Measurements from ENCODE around the gene B3GLCT.

B3GLCT gene

DNA sequence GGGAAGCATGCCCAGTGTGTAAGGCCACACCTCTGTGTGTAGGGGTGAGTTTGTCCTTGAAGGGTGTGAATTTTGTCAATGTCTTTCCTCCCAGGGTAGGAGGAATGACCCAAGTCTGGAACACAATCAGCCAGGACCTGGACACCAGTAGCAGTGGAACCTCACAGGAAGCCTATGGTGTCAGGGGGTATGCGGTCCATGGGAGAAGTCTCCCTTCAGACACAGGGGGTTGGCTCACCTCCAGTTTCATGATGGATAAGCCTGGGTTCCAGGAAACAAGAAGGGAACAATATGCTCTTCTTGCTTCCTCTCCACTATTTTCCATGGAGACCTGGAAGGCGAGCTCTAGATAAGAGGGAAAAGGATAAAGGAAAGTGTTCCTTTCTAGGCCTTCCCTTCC is 23.9 kb downstream of the B3GLCT start:
- no peak for DNase-seq (ENCODE audit: low spot score)

DNA sequence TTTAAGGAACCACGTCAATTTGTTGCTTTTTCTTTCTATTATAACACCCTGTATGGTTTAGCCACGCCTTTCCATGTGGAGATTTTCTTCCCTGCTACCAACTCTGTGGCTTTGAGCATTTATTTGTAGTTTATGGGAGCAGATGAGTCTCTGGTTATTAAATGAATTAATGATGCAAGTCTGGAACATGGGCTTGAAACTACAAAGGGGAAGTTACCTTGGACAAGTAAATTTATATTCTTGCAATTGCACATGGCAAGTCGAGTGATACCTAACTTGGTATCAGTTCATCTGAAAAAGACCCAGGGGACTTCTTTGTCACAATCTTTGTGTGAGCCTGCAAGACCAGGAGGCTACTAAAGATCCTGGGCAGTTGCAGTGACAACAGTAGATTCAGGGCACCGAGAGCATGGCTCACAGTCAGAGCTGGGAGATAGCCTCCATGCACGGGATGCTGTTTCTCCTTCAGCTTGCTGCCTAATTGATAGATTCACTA is 24.4 kb downstream of the B3GLCT start:
- no peak for DNase-seq (ENCODE audit: low spot score)

- no peak for DNase-seq (ENCODE audit: low spot score)
Observed at GRCh38 chr13:31224963-31225559, 25.3 kb downstream of the B3GLCT start.

- DNase-seq (ENCODE audit: low spot score): no peak
Observed at GRCh38 chr13:31225998-31226675, 26.4 kb downstream of the B3GLCT start.

GRCh38 chr13:31227063-31227462 is 27.3 kb downstream of the B3GLCT start:
- DNase-seq (ENCODE audit: low spot score): no peak

- no peak for DNase-seq (ENCODE audit: low spot score)
Observed at GRCh38 chr13:31227870-31228269, 28.1 kb downstream of the B3GLCT start.

DNA sequence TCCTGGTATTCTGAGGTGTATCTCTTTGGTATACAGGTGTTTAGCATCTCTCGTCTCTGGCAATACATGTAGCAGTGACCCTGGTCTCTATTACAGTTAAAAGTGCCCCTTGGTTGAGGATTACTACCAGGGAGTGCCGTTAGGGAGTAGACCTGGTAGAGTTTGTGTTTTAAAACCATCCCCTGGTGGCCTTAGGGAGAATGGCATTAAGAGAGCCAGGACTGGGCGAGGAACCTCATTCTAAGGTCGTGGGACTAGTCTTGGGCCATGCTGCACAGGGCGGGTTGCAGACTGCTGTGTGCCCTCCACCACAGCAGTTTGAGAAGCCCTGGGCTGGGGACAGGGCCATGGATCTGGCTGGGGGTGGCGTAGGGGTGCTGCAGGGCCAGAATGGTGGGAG is 35.0 kb downstream of the B3GLCT start:
- no peak for DNase-seq (ENCODE audit: low spot score)

- DNase-seq (ENCODE audit: low spot score): peak; percentile 34
Observed at GRCh38 chr13:31236211-31236786, 36.5 kb downstream of the B3GLCT start.

- DNase-seq (ENCODE audit: low spot score): no peak
Observed at GRCh38 chr13:31240921-31241320, 41.1 kb downstream of the B3GLCT start.

GRCh38 chr13:31242367-31242766 is 42.6 kb downstream of the B3GLCT start:
- no peak for DNase-seq (ENCODE audit: low spot score)

GRCh38 chr13:31242916-31243315 is 43.1 kb downstream of the B3GLCT start:
- no peak for DNase-seq (ENCODE audit: low spot score)

GRCh38 chr13:31245598-31246373 is 46.0 kb downstream of the B3GLCT start:
- DNase-seq (ENCODE audit: low spot score): no peak

DNA sequence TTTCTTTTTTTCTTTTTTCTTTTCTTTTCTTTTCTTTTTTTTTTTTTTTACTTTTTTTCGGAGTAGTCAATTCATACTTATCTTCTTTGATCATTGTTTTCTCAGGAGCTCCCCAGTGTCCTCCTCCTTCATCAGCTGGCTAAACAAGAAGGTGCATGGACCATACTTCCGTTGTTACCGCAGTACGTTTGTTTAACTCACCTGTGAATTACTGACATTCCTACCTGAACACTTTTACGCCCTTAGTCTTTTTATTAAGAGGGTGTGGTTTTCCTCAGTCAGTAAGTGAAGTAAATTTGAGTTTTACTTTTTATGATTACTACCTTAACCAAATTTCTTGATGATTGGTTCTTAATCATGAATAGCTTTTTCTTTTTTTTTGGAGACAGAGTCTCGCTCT is 47.1 kb downstream of the B3GLCT start:
- DNase-seq (ENCODE audit: low spot score): no peak

- no peak for DNase-seq (ENCODE audit: low spot score)
Observed at GRCh38 chr13:31248361-31248760, 48.6 kb downstream of the B3GLCT start.

DNA sequence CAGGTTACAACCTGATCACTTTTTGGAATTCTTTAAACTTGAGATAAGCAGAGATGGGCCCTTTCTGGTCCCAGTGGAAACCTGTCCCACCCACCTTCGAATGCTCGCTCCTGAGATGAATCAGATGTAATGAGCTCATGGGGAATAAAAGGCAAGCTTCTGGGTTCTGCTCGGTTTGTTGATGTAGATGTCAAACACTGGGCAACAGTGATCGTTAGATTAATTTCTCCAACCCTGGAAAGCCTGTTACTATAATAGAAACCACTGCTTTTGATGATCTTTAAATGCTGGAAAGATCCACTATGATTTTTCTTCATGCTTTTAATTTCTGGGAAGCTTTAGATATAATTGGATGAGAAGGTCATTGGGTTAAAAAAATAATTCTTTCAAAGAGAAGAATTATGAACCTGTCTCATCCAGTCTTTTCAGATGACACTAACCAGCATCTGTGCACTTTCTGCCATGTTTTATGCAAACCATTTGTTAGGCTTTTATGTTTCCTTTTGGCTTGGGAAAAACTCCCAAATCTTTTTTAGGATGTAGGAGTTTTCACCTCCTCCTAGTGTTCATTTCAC is 49.3 kb downstream of the B3GLCT start:
- no peak for DNase-seq (ENCODE audit: low spot score)

GRCh38 chr13:31250435-31250834 is 50.7 kb downstream of the B3GLCT start:
- no peak for DNase-seq (ENCODE audit: low spot score)

GRCh38 chr13:31261241-31261640 is 61.5 kb downstream of the B3GLCT start:
- DNase-seq (ENCODE audit: low spot score): no peak

DNA sequence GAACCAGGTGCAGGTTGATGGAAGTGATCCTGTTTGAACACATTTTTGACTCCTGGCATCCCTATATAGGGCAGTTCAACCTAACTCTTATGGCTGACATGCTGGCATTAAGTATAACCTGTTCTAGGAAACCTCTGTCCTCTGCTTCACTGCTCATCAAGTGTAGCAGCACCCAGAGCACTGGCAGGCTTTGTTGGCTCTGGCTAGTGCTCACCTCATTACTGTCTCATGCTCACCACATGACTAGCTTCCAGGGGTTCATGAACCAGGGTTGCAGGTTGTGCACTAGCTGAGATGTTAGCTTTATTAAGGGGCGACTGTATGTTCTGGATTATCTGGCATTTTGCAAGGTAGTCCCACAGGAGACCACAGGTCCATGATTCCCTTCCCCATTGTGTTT is 63.6 kb downstream of the B3GLCT start:
- no peak for DNase-seq (ENCODE audit: low spot score)

DNA sequence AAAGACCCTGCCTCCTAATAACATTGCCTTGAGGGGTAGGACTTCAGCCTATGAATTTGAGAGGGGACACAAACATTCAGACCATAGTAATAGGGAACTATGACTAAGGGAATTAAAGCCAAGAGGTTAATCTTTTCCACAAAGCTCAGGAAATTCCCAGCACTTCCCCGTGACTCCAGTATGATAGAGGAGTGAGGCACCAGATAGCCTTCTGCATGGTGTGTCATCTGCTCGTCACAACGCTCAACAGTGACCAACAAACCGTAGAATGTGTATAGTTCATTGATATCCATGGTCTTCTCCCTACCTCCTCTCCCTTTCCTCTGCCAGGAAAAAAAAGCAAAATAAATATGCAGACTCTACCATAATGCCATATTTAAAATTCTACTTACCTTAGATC is 64.4 kb downstream of the B3GLCT start:
- no peak for DNase-seq (ENCODE audit: low spot score)

- no peak for DNase-seq (ENCODE audit: low spot score)
Observed at GRCh38 chr13:31267126-31267784, 67.5 kb downstream of the B3GLCT start.

- no peak for DNase-seq (ENCODE audit: low spot score)
Observed at GRCh38 chr13:31274390-31274789, 74.6 kb downstream of the B3GLCT start.

GRCh38 chr13:31276421-31276820 is 76.6 kb downstream of the B3GLCT start:
- DNase-seq (ENCODE audit: low spot score): no peak

Measured in Ammon's horn (tissue), 1 donor.